ENCODE results near the gene NDUFC2.
"Not testable (repeated sequence)": the region's sequence is repeated elsewhere in the genome, so short reads cannot be mapped to it uniquely, and the experiment has no call there.

The NDUFC2 gene

DNA sequence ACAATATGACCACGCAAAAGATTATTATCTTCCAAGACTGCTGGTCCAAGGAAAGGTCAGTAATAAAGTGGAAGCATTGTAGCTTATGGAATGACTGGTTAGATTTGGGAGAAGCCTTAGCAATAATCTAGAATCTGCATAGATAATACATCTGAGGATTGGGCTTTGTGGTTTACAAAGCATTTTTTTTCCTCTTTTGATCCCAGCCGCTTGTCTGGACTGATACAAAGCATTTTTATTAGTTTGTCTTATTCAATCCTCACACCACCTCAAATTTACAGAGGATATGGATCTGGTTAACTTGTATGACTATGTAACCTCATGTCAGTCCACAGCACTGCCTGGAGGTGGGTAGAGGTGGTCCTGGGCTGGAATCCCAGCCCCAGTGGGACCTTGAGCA is 17.0 kb downstream of the NDUFC2 start:
- no peaks in the 10 kb centered on the region for H3K9me3 ChIP-seq
- peaks cover 0 to 39% (median 24%) of the 10 kb centered on the region in 4 donors for H3K4me1 ChIP-seq
- intact Hi-C loops (cut with DNase I; ENCODE audit: low total_unique reads): no loop called here
- H3K27me3 ChIP-seq: no peaks in the 10 kb centered on the region
- TF ChIP-seq, protein P1, sequence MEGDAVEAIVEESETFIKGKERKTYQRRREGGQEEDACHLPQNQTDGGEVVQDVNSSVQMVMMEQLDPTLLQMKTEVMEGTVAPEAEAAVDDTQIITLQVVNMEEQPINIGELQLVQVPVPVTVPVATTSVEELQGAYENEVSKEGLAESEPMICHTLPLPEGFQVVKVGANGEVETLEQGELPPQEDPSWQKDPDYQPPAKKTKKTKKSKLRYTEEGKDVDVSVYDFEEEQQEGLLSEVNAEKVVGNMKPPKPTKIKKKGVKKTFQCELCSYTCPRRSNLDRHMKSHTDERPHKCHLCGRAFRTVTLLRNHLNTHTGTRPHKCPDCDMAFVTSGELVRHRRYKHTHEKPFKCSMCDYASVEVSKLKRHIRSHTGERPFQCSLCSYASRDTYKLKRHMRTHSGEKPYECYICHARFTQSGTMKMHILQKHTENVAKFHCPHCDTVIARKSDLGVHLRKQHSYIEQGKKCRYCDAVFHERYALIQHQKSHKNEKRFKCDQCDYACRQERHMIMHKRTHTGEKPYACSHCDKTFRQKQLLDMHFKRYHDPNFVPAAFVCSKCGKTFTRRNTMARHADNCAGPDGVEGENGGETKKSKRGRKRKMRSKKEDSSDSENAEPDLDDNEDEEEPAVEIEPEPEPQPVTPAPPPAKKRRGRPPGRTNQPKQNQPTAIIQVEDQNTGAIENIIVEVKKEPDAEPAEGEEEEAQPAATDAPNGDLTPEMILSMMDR (IDR thresholded peaks at IDR 0.05): no peak
- H3K36me3 ChIP-seq: peaks cover 0 to 7% (median 5%) of the 10 kb centered on the region in 3 donors
- H3K27ac ChIP-seq: peak overlapping the region in 1 of 2 donors; percentile 2
- H3K4me3 ChIP-seq: no peak overlapping the region
- no peak for DNase-seq

DNA sequence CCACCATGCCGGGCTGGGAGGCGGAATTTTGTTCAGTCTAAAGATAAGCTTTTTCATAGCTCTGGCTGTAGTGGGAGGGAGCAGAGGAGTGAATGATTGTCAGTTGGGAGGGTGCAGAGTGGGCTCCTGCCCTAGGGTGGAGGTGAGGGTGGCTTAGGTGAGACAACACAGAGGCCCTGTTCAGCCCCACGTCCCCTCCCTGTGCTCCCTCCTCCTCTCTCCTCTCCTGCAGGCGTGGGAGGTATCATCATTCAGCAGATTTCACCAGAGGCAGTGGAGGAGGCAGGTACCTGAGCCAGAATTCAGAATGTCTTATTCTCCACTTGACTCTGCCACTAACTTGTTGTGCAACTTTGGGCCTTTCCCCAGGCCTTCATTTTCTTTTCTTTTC is 17.7 kb downstream of the NDUFC2 start:
- intact Hi-C loops (cut with DNase I; ENCODE audit: low total_unique reads): no loop called here
- no peaks in the 10 kb centered on the region for H3K36me3 ChIP-seq
- no peak for DNase-seq
- TF ChIP-seq, protein P1 (IDR thresholded peaks at IDR 0.05): no peak
- H3K4me3 ChIP-seq: no peak overlapping the region
- H3K27ac ChIP-seq: peak overlapping the region; percentile 33 to 46
- H3K27me3 ChIP-seq: no peaks in the 10 kb centered on the region
- peaks cover 0 to 39% (median 24%) of the 10 kb centered on the region in 4 donors for H3K4me1 ChIP-seq
- H3K9me3 ChIP-seq: no peaks in the 10 kb centered on the region

DNA sequence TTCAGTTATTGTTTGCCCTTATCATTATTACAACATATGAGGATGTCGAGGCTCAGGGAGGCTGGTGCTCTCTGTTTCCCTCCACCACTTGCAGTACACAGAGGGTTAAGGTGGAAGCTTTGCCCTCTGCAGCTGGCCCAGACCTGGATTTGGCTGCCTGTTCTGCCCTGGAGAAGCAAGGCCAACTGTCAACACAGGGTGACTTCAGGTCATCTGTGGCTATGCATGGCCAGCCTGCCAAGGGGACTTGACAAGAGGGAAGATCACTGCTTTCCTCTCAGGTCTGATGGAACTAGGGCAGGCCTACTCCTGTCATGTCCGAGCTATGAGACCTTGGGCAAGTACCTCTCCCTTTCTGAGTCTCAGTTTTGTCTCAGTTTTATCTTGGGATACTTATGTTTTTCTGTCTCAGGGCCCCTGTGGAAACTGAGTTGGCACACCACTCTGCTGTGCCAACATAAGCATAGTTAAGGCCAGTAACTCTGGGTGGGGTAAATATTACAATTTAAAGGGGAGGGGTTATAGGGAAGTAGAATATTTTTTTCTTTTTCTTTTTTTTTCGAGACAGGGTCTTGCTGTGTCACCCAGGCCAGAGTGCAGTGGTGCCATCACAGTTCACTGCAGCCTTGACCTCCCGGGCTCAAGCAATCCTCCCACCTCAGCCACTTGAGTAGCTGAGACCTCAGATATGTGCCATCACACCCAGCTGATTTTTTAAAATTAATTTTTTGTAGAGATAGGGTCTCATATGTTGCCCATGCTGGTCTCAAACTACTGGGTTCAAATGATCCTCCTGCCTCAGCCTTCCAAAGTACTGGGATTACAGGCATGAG is 18.4 kb downstream of the NDUFC2 start:
- no peaks in the 10 kb centered on the region for H3K36me3 ChIP-seq
- TF ChIP-seq, protein P1 (IDR thresholded peaks at IDR 0.05): no peak
- peak in 1 of 2 donors; percentile 71 for DNase-seq
- peak overlapping the region; percentile 33 to 46 for H3K27ac ChIP-seq
- intact Hi-C loops (cut with DNase I; ENCODE audit: low total_unique reads): no loop called here
- H3K9me3 ChIP-seq: no peaks in the 10 kb centered on the region
- H3K4me1 ChIP-seq: peaks cover 0 to 39% (median 24%) of the 10 kb centered on the region in 4 donors
- H3K4me3 ChIP-seq: no peak overlapping the region
- H3K27me3 ChIP-seq: no peaks in the 10 kb centered on the region

DNA sequence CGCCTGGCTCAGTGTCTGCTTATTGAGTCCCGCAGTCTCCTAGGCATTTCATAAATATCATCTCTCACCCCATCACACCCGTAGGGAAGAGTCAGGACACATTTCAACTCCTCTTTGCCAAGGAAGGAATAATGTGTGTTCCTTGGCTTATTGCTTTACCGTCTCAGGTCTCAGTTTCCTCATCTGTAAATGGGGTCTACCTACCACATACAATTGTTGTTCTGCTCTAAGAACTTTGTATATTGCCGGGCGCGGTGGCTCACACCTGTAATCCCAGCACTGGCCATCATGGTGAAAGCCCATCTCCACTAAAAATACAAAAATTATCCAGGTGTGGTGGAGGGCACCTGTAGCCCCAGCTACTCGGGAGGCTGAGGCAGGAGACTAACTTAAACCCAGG is 19.1 kb downstream of the NDUFC2 start:
- Histone ChIP-seq H3K27me3 (no peaks in the 10 kb centered on the region), H3K4me3 (no peak overlapping the region), H3K4me1 (peaks cover 0 to 39% (median 24%) of the 10 kb centered on the region in 4 donors), H3K36me3 (no peaks in the 10 kb centered on the region), H3K27ac (peak overlapping the region; percentile 33 to 46), H3K9me3 (no peaks in the 10 kb centered on the region)
- TF ChIP-seq, protein P1 (IDR thresholded peaks at IDR 0.05): no peak
- intact Hi-C loops (cut with DNase I; ENCODE audit: low total_unique reads): no loop called here
- no peak for DNase-seq

DNA sequence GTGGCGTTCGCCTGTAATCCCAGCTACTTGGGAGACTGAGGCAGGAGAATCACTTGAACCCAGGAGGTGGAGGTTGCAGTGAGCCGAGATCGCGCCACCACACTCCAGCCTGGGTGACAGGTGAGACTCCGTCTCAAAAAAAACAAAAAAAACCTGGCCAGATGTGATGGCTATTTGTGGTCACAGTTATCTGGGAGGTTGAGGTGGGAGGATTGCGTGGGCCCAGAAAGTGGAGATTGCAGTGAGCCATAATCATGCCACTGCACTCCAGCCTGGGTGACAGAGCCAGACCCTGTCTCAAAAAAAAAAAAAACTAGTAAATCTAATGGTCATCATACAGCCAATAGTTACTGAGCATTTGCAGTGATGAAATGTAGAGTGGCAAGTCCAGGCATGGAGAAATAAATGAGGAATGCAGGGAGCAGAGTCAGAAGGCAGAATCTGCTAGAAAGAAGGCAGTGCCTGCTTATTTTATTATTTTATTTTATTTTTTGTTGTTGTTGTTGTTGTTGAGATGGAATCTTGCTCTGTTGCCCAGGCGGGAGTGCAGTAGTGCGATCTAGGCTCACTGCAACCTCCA is 19.8 kb downstream of the NDUFC2 start:
- peaks cover 0 to 39% (median 24%) of the 10 kb centered on the region in 4 donors for H3K4me1 ChIP-seq
- H3K27me3 ChIP-seq; intact Hi-C loops (cut with DNase I; ENCODE audit: low total_unique reads); H3K9me3 ChIP-seq; H3K36me3 ChIP-seq; H3K4me3 ChIP-seq; DNase-seq: not testable (repeated sequence)
- peak overlapping the region; percentile 33 to 46 for H3K27ac ChIP-seq

DNA sequence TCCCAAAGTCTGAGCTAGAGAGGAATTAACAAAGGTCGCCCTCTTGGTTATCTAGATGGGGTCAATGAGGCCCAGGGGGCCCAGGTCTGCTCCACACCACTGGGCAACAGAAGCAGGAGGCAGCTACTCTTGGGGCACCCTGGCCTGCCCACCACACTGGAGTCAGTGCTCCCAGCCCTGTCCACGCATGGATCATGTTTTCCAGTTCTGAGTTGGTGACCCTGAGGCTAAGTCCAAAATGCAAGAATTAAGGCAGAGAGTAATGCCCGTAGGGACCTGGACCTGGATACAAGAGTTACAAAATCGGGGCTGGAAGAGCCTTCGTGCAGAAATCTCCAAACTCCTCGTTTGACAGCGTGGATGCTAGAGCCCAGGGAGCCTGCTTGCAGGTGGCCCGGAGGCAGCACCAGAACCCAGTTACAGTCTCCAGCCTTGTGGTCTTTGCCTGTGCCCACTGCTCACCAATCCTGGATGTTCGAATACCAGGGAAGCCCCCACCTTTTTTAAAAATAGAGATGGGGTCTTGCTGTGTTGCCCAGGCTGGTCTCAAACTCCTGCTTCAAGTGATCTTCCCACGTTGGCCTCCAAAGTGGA is 22.1 kb downstream of the NDUFC2 start:
- intact Hi-C loops (cut with DNase I; ENCODE audit: low total_unique reads): no loop called here
- no peaks in the 10 kb centered on the region for H3K36me3 ChIP-seq
- no peak overlapping the region for H3K4me3 ChIP-seq
- no peak for DNase-seq
- no peaks in the 10 kb centered on the region for H3K27me3 ChIP-seq
- H3K9me3 ChIP-seq: no peaks in the 10 kb centered on the region
- H3K4me1 ChIP-seq: peaks cover 0 to 31% (median 19%) of the 10 kb centered on the region in 4 donors
- H3K27ac ChIP-seq: no peak overlapping the region
- TF ChIP-seq, protein P1 (IDR thresholded peaks at IDR 0.05): no peak
